Suprapubic skin (tissue), 4 donors: ENCODE measurements around the gene LAT. TPM values are rescaled to one million over a fixed set of nuclear protein-coding genes. Genes with fewer than 3 reads are reported as not detected.

ENCODE experiments used
- DNase-seq, 2 donors: peaks; one replicate each; pipeline ENCODE4 v3.0.0-alpha.2; 2019; ENCODE audit warnings: low spot score in 2 of 2
- H3K27ac ChIP-seq: fragments of 200-600 bp; sonication (generic); one replicate; pipeline ENCODE4 v1.5.1; 2019
- H3K27me3 ChIP-seq: fragments of 200-600 bp; sonication (generic); one replicate; pipeline ENCODE4 v1.5.1; 2019
- H3K36me3 ChIP-seq: fragments of 200-600 bp; sonication (generic); one replicate; pipeline ENCODE4 v1.5.1; 2019
- H3K4me1 ChIP-seq: fragments of 200-600 bp; sonication (generic); one replicate; pipeline ENCODE4 v1.5.1; 2019
- H3K4me3 ChIP-seq: fragments of 200-600 bp; sonication (generic); one replicate; pipeline ENCODE4 v1.5.1; 2019; ENCODE audit warnings: mild to moderate bottlenecking
- H3K9me3 ChIP-seq: fragments of 200-600 bp; sonication (generic); one replicate; pipeline ENCODE4 v1.5.1; 2019
- EP300 ChIP-seq: sonication (generic); formaldehyde crosslinking; IDR thresholded peaks from one replicate; pipeline ENCODE4 v1.6.1; 2017; ENCODE audit warnings: antibody characterized with exemption
- POLR2A ChIP-seq, 2 donors: fragments of 450-650 bp; IDR thresholded peaks; one replicate each; pipeline ENCODE4 v1.6.1; 2017; ENCODE audit warnings: antibody characterized with exemption in 2 of 2, mild to moderate bottlenecking in 2 of 2, moderate library complexity in 2 of 2
- POLR2AphosphoS5 ChIP-seq, 3 donors: sonication (generic); formaldehyde crosslinking; IDR thresholded peaks; one replicate each; pipeline ENCODE4 v1.6.1; 2017; ENCODE audit warnings: antibody characterized with exemption in 3 of 3
- WGBS: methylation state at CpG from one replicate; pipeline ENCODE4 v1.1.5; 2018; 5-methylcytosine and 5-hydroxymethylcytosine counted together
- total RNA-seq, 4 donors: library from RNA; depleted of rRNA; stranded (reverse); fragments of >200 nt; gene quantifications; one replicate each; pipeline ENCODE4 v1.1.0, GENCODE V29; 2016
- TF ChIP-seq, protein P1 (sequence below), 2 donors: fragments of 200-600 bp in 1 of 2; fragments of 450-650 bp in 1 of 2; sonication (generic) in 1 of 2; IDR thresholded peaks; one replicate each; pipeline ENCODE4 v1.5.1; 2016 to 2019; ENCODE audit warnings: antibody characterized with exemption in 2 of 2, mild to moderate bottlenecking in 1 of 2, moderate library complexity in 1 of 2

The LAT gene
- total RNA-seq, 4 donors from 2014 or later: 1.3 to 17.9 (median 9.9) TPM

DNA sequence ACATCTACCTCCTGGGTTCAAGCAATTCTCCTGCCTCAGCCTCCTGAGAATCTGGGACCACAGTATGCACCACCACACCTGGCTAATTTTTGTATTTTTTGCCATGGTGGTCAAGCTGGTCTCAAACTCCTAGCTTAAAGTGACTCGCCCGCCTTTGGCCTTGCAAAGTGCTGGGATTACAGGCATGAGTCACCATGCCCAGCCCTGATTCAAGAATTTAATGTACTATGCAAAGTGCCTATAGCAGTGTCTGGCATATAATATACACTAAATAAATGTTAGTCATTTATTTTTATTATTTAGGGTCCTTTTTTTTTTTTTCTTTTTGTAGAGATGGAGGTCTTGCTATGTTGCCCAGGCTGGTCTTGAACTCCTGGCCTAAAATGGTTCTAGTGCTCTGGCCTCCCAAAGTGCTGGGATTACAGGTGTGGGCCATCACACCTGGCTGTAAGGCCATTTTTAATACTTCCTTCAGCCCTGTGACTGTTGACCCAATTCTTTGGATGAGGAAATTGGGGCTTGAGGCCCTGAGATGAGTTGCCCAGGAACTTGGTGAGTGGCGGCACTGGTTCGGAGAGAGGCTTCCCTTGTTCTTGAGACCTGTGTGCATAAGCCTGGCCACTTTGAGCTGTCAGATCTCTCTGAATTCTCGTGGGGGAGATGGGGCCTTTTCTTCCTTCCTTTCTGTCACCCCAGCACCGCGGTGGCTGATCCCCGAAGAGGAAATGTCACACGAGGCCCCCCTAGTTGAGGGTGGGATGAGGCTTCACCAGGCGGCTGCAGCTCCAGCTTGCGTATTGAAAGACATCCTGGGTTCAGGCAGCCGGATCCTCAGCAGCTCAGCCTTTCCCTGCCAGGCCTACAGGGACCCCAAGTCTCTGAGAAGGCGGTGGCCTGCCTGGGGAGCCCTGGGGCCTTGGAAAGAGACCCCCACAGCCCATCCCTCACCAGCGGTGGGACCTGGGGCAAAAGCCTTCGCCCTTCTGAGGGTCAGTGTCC is 38.7 kb downstream of the LAT start:
- TF ChIP-seq POLR2AphosphoS5 (IDR thresholded peaks at IDR 0.05) (no peak), POLR2A (IDR thresholded peaks at IDR 0.05) (no peak), EP300 (no peak)
- TF ChIP-seq, protein P1, sequence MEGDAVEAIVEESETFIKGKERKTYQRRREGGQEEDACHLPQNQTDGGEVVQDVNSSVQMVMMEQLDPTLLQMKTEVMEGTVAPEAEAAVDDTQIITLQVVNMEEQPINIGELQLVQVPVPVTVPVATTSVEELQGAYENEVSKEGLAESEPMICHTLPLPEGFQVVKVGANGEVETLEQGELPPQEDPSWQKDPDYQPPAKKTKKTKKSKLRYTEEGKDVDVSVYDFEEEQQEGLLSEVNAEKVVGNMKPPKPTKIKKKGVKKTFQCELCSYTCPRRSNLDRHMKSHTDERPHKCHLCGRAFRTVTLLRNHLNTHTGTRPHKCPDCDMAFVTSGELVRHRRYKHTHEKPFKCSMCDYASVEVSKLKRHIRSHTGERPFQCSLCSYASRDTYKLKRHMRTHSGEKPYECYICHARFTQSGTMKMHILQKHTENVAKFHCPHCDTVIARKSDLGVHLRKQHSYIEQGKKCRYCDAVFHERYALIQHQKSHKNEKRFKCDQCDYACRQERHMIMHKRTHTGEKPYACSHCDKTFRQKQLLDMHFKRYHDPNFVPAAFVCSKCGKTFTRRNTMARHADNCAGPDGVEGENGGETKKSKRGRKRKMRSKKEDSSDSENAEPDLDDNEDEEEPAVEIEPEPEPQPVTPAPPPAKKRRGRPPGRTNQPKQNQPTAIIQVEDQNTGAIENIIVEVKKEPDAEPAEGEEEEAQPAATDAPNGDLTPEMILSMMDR (IDR thresholded peaks at IDR 0.05): no peak
- no peak overlapping the region for H3K4me3 ChIP-seq
- H3K27me3 ChIP-seq: peaks cover 3% of the 10 kb centered on the region
- H3K36me3 ChIP-seq: no peaks in the 10 kb centered on the region
- WGBS: 66% methylated on average over 9 of the region's 15 CpGs
- H3K27ac ChIP-seq: no peak overlapping the region
- no peak for DNase-seq
- H3K9me3 ChIP-seq: no peaks in the 10 kb centered on the region
- no peaks in the 10 kb centered on the region for H3K4me1 ChIP-seq

DNA sequence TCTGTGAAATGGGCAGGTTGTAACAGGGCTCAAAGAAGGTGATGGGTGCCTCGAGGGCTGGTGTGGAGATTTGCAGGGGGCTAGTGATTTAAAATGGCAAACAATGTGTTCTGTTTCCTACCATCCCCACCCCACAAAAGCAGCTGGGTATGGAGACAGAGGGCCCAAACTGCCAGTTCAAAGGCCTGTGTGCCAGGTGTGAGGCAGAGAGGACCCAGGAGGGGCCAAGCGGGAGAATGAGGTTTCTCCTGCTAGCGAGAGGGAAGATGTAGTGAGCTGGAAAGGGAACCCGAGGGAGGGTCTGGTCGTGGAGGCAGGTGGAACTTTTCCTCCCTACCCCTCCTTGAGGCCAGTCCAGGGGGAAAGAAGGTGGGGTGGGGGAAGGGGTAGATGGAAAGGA is 39.4 kb downstream of the LAT start:
- H3K36me3 ChIP-seq: no peaks in the 10 kb centered on the region
- H3K27me3 ChIP-seq: peaks cover 3% of the 10 kb centered on the region
- H3K4me1 ChIP-seq: peaks cover 3% of the 10 kb centered on the region
- WGBS: 59% methylated on average over 5 of the region's 5 CpGs
- no peak overlapping the region for H3K27ac ChIP-seq
- no peaks in the 10 kb centered on the region for H3K9me3 ChIP-seq
- H3K4me3 ChIP-seq: no peak overlapping the region
- TF ChIP-seq POLR2A (IDR thresholded peaks at IDR 0.05): no peak
- TF ChIP-seq, protein P1 (IDR thresholded peaks at IDR 0.05): no peak
- no peak for TF ChIP-seq EP300
- TF ChIP-seq POLR2AphosphoS5 (IDR thresholded peaks at IDR 0.05): no peak
- DNase-seq: peak in 1 of 2 donors; percentile 33

DNA sequence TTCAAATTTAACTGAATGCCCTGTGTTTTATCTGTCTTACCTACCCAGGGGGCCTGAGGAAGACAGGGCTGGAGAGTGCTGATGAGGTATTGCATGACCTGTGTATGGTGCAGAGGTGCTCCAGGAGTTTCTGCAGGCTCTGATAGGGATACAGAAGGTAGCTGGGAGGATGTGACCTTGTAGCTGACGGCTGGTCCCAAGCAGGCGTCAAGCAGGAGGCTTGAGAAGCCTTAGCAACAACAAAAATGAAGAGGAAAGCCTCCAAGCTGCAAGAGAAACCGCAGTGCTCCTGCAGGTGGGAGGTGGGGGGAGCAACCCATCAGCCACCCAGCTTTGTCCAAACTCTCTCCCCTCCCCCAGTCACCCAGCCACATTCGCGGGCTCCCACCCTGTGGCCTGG is 40.4 kb downstream of the LAT start:
- Histone ChIP-seq H3K9me3 (no peaks in the 10 kb centered on the region), H3K4me3 (no peak overlapping the region), H3K27me3 (peaks cover 3% of the 10 kb centered on the region), H3K4me1 (peaks cover 5% of the 10 kb centered on the region), H3K36me3 (no peaks in the 10 kb centered on the region), H3K27ac (no peak overlapping the region)
- 64% methylated on average over 5 of the region's 5 CpGs for WGBS
- DNase-seq: peak in 1 of 2 donors; percentile 20
- TF ChIP-seq EP300: no peak
- TF ChIP-seq POLR2AphosphoS5 (IDR thresholded peaks at IDR 0.05): no peak
- TF ChIP-seq POLR2A (IDR thresholded peaks at IDR 0.05): no peak
- TF ChIP-seq, protein P1 (IDR thresholded peaks at IDR 0.05): no peak

DNA sequence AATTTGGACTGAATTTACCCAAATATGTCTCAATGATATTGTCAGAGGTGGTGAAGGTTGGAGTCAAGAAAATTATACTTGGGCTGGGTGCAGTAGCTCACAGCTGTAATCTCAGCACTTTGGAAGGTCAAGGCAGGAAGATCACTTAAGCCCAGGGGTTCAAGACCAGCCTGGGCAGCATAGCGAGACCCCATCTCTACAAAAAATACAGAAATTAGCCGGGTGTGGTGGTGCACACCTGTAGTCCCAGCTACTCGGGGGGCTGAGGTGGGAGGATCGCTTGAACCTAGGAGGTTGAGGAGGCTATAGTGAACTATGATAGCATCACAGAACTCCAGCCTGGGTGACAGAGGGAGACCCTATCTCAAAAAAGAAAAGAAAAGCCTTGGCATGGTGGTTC is 40.9 kb downstream of the LAT start:
- no peak for DNase-seq
- peaks cover 5% of the 10 kb centered on the region for H3K4me1 ChIP-seq
- H3K27ac ChIP-seq: no peak overlapping the region
- no peaks in the 10 kb centered on the region for H3K36me3 ChIP-seq
- peaks cover 3% of the 10 kb centered on the region for H3K27me3 ChIP-seq
- H3K9me3 ChIP-seq: no peaks in the 10 kb centered on the region
- TF ChIP-seq POLR2A (IDR thresholded peaks at IDR 0.05) (no peak), POLR2AphosphoS5 (IDR thresholded peaks at IDR 0.05) (no peak), EP300 (no peak)
- TF ChIP-seq, protein P1 (IDR thresholded peaks at IDR 0.05): no peak
- H3K4me3 ChIP-seq: no peak overlapping the region
- 92% methylated on average over 4 of the region's 4 CpGs for WGBS

DNA sequence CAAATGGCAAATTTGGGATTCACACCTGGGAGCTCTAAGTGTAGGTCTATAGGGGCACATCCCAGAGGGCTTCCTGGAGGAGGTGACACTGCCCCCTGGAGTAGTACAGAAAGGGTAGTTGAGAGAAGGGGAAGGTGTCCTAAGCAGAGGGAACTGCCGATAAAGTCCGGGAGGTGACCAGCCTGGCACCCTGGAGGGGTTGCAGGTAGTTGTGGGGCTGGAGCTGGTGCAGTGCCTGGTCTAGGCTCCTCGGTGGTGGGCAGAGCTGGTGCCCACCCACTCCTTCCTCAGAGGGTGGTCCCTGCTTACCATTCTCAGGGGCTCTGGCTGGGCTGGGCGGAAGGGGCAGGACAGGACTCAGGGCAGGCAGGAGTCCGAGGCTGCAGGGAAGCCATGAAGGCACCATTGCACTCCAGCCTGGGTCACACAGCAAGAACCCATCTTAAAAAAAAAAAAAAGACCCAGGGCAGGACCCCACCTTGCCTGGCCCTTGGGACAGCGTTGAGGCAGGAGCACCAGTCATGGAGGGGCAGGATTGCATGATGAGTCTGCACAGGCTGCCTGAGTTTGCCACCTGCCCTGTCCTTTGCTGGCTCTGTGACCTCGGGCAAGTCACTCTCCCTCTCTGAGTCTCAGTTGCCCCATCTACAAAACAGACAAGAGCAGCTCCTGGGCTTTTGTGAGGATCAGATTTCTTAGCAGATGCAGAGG is 43.8 kb downstream of the LAT start:
- H3K27me3 ChIP-seq: no peaks in the 10 kb centered on the region
- H3K9me3 ChIP-seq: no peaks in the 10 kb centered on the region
- DNase-seq: peak; percentile 59 to 75
- TF ChIP-seq POLR2AphosphoS5 (IDR thresholded peaks at IDR 0.05) (no peak), POLR2A (IDR thresholded peaks at IDR 0.05) (no peak), EP300 (no peak)
- TF ChIP-seq, protein P1 (IDR thresholded peaks at IDR 0.05): no peak
- H3K36me3 ChIP-seq: no peaks in the 10 kb centered on the region
- 66% methylated on average over 4 of the region's 7 CpGs for WGBS
- H3K27ac ChIP-seq: no peak overlapping the region
- H3K4me1 ChIP-seq: peaks cover 5% of the 10 kb centered on the region
- no peak overlapping the region for H3K4me3 ChIP-seq
